GM12873 (cell line): Measurements from ENCODE around the gene PTPRE.

Source experiments
- TF ChIP-seq, protein P1 (sequence below): IDR thresholded peaks from 2 replicates; pipeline ENCODE4 v1.5.1; 2012; ENCODE audit warnings: low read depth, mild to moderate bottlenecking, moderate library complexity, low read length, control low read depth; ENCODE audit not compliant: insufficient read depth; ENCODE audit errors: missing control alignments

The PTPRE gene, protein sequence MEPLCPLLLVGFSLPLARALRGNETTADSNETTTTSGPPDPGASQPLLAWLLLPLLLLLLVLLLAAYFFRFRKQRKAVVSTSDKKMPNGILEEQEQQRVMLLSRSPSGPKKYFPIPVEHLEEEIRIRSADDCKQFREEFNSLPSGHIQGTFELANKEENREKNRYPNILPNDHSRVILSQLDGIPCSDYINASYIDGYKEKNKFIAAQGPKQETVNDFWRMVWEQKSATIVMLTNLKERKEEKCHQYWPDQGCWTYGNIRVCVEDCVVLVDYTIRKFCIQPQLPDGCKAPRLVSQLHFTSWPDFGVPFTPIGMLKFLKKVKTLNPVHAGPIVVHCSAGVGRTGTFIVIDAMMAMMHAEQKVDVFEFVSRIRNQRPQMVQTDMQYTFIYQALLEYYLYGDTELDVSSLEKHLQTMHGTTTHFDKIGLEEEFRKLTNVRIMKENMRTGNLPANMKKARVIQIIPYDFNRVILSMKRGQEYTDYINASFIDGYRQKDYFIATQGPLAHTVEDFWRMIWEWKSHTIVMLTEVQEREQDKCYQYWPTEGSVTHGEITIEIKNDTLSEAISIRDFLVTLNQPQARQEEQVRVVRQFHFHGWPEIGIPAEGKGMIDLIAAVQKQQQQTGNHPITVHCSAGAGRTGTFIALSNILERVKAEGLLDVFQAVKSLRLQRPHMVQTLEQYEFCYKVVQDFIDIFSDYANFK

DNA sequence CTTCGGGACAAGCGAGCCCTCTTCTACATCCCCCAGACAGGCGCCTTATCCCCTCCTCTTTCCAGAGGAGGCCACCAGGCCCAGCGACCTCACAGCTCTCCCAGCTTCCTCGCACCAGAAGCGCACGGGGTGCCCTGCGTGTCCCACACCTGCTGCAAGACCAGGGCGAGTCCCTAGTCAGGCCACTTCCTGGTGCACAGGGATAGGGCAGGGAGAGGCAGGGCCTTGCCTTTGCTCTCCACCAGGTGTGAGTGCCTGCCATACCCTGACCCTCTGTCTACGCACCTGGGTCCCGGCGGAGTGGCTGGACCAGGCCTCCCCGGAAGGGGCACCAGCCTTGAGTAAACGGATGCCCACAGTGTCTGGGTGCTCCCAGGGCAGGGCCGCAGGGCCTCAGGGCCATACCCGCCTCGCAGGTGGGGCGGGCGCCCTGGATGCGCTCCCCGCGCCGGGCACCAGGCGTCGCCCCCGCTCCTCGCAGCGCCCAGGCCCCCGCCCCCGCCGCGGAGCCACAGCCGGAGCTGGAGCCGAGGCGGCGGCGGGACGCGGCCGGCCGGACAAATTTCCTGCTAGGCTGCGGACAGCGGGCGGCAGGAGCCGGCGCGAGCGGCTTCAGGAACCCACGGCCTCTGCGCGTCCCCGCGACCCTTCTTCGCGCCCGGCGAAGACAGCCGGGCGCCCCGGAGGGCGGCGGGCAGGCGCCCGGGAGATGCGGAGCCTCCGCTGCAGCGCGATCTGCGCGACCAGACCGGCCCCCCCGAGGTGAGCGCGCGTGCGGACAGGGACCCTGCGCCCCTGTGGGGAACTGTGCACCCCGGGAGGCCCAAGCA, at the start of gene PTPRE:
PTPRE (plus strand) TSS at position 556 of the 830 bp plus-strand sequence. CDS start 133,779 bp downstream, outside the sequence.
- TF ChIP-seq, protein P1, sequence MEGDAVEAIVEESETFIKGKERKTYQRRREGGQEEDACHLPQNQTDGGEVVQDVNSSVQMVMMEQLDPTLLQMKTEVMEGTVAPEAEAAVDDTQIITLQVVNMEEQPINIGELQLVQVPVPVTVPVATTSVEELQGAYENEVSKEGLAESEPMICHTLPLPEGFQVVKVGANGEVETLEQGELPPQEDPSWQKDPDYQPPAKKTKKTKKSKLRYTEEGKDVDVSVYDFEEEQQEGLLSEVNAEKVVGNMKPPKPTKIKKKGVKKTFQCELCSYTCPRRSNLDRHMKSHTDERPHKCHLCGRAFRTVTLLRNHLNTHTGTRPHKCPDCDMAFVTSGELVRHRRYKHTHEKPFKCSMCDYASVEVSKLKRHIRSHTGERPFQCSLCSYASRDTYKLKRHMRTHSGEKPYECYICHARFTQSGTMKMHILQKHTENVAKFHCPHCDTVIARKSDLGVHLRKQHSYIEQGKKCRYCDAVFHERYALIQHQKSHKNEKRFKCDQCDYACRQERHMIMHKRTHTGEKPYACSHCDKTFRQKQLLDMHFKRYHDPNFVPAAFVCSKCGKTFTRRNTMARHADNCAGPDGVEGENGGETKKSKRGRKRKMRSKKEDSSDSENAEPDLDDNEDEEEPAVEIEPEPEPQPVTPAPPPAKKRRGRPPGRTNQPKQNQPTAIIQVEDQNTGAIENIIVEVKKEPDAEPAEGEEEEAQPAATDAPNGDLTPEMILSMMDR = peak; percentile 53

DNA sequence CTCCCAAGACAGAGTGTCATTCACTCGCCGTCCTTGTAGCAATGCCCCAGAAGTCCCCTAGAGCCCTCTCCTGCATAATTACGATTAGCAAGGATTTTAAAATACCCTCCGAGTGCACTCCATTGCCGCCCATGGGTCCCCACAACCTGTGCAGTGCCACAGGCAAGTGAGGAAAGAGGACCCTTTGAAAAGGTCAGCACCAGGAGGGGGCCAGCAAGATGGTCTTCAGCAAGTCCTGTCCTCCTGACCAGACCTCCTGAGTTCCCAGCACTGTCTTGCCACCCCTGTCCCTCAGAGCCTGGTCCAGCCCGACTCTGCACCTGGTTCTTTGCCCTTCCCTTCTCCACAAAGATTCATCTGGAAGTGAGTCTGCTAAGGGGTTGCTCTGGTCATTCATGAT, 46.3 kb upstream of the PTPRE start:
- TF ChIP-seq, protein P1 = no peak

DNA sequence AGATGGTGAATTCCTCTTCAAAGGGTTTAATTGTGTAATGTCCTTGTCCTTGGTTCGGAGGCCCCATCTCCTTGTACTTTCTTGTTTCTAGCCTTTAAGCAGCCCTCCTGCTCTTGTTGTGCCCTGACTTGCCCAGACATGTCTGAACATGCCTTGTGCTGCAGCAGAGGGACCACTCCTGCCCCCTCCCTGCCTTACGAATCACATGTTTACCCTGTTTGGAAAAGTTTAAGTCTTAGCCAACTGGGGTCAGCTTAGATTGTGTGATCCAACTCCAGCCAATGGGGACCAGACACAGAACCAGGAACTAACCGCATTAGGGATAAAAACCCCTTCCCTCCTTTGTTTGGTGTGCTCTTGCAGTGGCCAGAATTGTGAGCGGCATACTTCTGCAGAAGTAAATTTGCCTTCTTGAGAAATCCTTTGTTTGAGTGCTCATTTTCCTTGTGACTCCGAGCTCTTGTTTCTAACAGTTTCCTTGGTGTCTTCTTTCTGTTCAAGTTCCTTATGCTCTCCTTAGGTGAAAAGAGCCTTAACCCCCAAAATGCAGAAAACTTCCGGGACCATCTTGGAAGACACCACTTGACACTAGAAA, 43.6 kb upstream of the PTPRE start:
- TF ChIP-seq, protein P1 = no peak

DNA sequence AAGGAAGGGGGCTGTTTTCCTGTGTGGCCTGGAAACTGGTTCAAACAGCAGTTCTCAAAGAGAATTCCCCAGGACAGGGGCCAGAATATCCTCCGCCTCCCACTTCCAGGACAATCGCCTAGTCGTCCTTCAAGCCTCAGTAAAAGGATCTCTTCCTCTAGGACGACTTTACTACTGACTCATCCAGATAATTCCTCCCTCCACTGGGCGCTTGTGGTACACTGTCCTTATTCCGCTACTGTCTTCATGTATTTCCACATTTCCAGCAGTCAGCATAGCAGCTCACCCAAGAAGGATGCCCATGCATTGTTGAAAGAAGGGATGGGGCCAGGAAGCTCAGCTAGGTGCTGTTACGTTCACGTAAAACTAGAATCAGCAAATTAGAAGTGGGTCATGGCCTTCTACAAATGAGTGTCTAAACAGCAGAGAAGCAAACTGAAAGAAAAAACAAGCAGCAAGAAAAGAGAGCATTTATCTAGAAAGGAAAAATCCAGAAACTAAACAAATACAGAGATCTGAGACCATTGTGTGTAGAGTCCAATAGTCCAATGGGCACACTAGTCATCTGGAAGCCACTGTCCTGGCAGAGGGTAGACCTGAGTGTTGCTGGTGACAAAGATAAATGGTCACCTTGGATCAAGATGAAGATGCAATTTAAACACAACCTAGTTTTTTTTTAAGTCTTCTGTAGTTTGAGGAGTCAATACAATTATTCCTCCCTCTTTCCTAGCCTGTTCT, 40.5 kb upstream of the PTPRE start:
- TF ChIP-seq, protein P1 = no peak

DNA sequence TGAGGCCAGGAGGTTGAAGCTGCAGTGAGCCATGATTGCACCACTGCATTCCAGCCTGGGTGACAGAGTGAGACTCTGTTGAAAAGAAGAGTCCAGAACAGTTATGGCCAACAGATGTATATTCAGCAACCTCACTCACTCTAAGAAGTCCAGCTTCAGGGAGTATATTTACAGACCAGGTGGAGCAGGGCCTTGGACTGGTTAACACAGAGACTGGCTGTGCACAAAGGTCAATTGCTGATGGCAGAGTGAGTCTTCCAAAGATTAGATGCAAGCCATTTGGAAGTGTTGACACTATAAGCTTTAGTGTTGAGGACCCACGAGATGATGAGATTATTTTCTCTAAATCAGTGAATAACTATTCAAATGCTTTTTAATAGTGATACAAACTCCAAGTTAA, 39.1 kb upstream of the PTPRE start:
- TF ChIP-seq, protein P1 = no peak

DNA sequence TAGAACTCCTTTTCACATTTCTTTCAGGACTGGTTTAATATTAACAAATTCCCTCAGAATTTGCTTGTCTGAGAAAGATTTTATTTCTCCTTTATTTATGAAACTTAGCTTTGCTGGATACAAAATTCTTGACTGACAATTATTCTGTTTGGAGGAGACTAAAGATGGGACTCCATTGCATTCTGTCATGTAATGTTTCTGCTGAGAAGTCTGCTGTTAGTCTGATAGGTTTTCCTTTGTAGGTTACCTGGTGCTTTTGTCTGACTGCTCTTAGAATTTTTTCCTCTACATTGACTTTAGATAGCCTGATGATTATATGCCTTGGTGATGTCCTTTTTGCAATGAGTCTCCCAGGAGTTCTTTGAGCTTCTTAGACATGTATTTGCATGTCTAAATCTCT, 37.6 kb upstream of the PTPRE start:
- TF ChIP-seq, protein P1 = no peak
